Measurements from ENCODE around the gene MYH11.
"Not testable (repeated sequence)": the region's sequence is repeated elsewhere in the genome, so short reads cannot be mapped to it uniquely, and the experiment has no call there.

MYH11 gene

DNA sequence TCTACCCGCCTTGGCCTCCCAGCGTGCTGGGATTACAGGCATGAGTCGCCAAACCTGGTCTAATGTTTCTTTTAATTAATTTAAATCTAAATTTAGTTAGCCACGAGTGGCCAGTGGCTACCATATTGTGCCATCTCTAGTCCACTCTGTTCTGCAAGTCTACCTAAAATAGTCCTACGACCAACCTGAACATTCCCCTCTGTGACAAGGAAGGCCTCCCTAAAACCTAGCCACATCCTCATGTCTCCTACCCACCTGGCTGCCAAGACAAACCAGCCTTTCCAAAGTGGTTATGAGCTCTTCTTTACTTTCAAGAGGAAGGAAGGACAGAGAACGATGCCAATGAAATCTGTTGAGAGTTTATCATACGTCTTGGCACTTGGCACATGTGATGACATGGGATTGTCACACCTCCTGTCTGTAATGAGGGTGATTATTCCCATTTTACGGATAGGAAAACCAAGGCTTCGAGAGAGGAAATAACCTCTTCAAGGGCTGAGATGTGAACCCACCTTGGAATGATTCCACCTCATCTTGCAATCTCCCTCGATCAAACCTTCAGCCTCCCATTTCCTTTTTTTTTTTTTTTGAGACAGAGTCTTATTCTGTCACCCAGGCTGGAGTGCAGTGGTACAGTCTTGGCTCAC lies 19.7 kb downstream of the MYH11 start:
- no peak for DNase-seq

DNA sequence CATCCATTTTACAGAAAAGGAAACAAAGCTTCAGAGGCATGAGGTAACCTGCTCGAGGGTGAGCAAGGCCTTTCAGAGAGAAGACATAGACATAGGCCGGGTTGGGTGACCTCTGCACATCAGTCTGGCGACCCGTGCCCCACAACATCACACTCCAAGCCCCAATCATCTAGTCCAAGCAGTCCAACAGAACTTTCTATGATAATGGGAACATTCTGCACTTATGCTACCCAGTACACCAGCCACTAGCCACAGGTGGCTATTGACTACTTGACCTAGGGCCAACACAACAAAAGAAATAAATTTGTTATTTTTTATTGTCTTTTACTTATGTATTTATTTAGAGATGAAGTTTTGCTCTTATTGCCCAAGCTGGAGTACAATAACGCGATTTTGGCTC lies 20.8 kb downstream of the MYH11 start:
- no peak for DNase-seq

DNA sequence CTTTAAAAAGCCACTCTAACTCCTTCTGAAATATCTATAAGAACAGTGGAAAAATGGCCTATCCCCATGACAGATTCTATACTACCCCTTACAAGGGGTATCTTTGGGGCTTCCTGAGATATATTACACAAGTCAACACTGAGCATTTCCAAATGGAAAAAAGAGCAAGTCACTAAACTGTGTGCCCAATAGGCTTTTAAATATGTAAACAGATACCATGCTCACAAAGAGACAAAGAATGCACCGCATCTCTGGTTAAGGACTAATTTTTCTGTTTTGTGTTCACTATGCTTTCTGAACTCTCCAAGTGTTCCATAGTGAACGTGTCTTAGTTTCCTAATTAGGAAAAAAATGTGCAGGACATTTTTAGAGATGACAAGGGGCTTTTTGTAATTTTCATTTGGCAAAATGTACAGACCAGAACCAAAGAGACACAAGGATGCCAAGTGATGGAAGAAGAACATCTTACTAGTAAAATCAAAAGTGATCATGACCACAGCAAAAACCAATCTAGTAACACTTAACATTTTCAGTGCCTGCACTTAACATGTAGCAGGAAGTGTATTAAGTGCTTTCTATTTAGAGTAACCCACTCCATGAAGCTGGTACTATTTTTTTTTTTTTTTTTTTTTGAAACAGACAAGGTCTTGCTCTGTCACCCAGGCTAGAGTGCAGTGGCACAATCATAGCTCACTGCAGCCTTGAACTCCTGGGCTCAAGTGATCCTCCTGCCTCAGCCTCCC lies 21.5 kb downstream of the MYH11 start:
- no peak for DNase-seq

DNA sequence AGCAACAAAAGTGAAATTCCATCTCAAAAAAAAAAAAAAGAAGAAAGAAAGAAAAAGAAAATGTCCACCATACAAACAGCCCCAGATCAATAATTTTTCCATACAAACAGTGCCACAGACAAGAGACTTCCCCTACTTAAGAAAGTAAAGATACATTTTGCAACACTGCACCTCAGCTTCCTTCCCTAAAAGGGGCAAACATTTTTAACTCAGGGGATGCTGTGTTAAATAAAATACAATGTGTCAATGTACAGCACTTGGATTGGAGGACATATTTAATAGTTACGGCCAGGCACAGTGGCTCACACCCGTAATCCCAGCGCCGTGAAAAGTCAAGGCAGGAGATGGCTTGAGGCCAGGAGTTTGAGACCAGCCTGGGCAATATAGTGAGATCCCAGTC lies 22.3 kb downstream of the MYH11 start:
- peak; percentile 43 for DNase-seq

DNA sequence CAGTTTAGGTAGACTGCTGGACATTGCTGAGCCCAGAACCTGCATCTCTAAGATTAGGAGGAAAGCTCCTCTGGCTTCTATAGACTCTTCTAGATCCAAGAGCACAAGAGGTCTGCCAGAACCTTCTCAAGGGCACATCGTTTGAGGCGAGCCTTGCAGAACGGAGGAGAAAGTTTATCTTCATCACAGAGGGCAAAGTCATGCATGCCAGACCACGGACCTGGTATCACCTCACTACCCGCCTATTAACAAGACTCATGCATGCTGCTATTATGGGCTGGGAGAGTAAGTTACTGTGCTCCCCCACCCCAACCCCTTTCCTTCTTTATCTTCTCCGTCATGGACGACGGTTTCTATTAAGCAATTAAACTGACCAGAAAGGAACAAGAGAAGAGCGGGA lies 23.3 kb downstream of the MYH11 start:
- DNase-seq, result peak; percentile 33

DNA sequence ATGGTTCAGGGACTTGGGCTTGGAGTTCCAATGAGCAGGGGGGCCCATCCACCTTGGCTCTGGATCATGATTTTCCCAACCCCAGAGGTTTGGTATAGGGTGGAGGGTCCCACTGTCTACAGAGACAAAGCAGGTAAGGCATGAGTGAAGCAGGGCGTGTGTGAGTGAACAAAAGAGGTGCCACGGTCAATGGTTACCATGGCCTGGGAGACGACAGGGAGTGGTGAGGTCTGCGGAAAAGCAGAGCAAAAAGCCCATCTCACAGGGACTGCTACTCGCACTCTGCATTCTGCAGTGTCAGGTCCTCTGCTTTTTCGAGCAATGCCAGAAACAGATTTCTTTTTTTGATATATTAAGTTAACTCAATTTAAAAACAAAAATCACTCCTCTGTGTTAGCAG lies 24.6 kb downstream of the MYH11 start:
- DNase-seq, result no peak

DNA sequence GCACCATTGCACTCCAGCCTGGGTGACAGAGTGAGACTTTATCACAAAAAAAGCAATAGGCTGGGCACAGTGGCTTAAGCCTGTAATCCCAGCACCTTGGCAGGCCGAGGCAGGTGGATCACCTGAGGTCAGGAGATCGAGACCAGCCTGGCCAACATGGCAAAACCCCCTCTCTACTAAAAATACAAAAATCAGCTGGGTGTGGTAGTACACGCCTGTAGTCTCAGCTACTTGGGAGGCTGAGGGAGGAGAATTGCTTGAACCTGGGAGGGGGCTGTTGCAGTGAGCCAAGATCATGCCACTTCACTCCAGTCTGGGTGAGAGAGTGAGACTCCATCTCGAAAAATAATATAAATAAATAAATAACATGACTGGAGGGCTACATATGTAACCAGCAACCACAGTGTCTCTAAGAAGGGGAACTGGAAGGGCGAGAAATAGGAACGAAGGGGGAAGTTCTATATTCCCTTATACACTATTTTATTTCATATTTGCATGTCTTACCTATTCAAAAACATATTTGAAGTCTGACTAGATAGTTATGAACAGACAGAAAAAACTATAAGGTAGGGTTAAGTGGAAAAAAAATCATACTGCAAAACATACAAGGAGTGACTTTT lies 25.9 kb downstream of the MYH11 start:
- DNase-seq, result peak; percentile 45

DNA sequence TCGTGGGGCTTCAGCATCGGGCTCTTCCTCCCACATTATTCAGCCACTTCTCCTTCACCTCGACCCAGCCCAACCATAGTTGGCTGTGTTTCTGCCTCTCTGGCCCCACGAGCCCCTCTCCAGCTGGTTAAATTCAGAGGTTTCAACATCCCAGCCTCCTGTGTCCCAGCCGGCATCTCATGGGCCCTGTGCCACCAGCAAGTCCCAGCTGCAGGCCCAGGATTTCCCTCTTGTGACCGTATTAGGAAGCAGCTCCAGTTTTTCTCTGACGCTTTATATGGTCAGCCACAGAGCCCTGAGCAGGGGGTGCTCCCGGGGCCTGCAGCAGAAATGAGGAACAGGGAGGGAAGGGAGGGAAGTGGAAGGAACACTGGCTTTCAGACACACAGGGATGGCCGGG lies 27.4 kb downstream of the MYH11 start:
- no peak for DNase-seq

DNA sequence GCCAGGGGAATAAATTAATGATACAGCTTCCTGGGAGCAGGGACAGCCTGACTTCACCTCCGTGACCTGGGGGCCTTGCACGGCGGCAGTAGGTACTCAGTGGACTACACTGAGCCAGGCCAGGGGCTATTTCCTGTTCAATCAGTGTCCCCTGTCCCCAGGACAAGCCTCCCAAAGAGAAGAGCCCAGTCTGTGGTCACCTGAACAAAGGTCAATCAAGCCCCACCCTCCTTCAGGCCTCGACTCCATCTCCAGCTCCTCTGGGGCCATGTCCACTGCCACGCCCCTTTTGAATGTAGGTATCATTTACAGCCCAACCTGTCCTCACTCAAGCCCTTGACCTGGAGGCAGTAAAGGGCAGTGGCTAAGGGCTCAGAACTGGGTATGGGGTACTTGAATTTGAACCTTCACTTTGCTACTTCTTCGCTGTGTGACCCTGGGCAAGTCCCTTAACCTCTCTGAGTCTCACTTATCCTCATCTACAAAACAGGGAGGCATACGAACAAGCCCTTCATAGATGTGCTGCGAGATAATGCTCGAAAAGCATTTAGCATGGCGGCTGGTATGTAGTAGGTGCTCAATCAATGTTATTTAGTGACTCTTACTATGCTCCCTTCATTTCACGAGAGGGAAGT lies 29.0 kb downstream of the MYH11 start:
- DNase-seq, result no peak

DNA sequence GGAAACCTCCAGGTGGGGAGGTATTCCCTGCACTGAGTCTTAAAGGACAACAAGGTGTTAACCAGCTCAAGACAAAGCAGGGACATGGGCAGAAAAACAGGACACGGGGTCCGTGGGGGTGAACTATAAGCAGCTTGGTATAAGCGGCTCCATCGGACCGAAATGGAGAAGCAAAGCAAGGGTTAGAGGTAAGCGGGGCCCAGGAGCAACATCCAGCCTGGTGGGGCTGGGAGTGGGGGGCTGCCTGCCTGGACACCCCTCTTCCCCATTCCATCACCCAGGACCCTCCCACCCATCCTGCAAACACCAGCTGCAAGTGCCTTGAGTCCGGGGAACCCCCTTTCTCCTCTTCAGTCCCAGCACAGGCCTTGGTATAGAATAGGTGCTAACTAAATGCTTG lies 29.5 kb downstream of the MYH11 start:
- DNase-seq, result no peak

DNA sequence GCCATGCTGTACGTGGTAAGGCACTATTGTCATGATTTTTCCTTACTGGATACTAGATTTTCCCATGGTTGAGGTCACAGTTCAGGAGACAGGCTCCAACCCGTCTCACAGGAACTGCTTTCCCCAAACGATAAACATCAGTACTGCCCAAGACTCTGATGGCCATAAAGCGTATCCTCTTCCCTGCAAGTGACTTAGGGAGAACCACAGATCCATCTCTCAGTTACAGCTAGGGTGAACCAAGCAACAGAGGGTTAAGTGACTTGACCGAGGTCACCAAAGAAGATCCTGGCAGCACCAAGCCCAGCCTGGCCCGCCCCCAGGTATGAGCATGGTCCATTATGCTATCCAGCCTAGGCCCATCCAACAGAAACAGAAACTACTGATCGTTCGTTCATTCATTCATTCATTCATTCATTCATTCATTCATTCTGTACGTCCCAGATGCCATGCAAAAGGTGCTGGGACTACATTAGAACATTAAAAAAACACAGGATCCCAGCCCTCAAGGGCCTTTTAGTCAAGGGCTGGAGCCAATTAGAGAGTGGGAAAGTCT lies 31.0 kb downstream of the MYH11 start:
- no peak for DNase-seq

DNA sequence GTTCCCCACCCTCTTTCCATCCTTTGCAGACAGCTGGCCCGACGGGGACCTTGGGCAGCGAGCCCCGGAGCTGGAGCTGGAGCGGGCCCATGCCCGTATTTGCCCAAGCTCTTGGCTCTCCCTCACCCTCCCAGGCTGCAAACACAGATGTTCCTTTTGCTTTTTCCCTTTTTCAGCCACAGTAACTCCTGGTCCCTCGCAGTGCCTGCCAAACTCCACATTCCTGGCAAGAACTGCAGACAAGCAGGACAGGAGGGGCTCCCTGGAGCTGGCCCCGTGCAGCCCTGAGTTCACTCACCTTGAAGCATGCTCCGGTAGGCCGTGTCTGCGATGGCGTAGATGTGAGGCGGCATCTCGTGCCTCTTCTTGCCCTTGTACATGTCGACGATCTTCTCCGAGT lies 33.9 kb downstream of the MYH11 start:
- no peak for DNase-seq

DNA sequence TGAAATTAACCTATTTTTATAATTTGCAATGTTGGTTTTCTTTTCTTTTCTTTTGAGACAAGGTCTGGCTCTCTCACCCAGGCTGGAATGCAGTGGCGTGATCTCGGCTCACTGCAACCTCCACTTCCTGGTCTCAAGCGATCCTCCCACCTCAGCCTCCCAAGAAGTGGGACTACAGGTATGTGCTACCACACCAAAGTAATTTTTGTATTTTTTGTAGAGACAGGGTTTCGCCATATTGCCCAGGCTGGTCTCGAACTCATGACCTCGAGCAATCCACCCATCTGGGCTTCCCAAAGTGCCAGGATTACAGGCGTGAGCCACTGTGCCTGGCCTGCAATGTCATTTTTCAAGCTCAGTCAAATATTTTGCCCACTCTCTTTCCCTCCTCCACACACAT lies 36.0 kb downstream of the MYH11 start:
- DNase-seq, result no peak

DNA sequence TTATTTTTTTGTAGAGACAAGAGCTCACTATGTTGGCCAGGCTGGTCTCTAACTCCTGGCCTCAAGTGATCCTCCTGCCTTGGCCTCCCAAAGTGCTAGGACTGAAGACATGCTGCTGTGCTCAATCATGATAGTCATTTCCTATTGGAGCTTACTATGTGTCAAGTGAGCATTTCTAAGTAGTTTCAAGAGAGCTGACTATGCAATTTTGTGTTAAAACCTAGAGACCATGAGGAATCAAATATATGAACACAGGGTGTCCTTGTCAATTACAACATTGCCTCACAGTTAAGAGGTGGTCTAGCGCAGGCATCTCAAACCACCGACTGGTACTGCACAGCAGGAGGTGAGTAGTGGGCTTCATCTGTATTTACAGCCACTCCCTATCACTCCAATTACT lies 37.8 kb downstream of the MYH11 start:
- DNase-seq, result no peak

DNA sequence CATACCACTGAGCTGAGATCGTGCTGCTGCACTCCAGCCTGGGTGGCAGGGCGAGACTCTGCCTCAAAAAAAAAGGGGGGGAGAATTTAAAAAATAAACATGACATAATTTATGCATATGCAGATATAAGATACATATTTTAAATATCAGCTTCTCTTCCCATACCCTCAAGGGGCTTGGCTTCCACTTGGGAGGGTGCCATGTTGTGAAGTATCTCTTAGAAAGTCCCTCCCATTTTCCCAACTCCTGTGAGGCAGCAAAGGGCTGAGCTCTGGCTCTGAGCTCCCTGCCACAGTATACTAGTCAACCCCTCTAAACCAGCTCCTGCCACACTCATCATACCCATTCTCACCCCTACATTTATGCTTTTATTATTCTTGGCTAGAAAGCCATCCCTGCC lies 39.4 kb downstream of the MYH11 start:
- no peak for DNase-seq

DNA sequence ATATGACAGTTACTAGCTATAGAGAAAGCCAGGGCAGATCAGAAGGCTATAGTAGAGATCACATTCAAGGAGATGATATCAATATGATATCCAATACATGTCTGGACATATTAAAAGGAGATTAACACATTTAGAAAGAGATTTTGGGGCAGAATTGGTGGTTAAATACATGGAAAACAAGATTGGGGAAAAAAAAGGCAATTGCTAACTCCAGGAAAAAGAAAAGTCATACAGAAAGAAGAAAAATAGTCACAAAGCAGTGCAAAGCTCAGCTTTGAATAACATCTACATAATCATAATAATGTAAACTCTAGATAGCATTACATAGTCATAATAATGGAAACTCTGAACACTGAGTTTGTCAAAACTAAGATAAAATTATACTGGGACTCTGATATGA lies 40.6 kb downstream of the MYH11 start:
- DNase-seq, result no peak

DNA sequence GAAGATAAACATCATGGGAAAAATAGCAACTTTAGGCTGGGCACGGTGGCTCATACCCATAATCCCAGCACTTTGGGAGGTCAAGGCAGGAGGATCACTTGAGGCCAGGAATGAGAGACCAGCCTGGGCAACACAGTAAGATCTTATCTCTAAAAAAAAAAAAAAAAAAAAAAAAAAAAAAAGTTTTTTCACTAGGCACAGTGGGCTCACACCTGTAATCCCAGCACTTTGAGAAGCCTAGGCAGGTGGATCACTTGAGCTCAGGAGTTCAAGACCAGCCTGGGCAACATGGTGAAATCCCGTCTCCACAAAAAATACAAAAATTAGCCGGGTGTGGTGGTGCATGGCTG lies 44.5 kb downstream of the MYH11 start:
- DNase-seq, result not testable (repeated sequence)

DNA sequence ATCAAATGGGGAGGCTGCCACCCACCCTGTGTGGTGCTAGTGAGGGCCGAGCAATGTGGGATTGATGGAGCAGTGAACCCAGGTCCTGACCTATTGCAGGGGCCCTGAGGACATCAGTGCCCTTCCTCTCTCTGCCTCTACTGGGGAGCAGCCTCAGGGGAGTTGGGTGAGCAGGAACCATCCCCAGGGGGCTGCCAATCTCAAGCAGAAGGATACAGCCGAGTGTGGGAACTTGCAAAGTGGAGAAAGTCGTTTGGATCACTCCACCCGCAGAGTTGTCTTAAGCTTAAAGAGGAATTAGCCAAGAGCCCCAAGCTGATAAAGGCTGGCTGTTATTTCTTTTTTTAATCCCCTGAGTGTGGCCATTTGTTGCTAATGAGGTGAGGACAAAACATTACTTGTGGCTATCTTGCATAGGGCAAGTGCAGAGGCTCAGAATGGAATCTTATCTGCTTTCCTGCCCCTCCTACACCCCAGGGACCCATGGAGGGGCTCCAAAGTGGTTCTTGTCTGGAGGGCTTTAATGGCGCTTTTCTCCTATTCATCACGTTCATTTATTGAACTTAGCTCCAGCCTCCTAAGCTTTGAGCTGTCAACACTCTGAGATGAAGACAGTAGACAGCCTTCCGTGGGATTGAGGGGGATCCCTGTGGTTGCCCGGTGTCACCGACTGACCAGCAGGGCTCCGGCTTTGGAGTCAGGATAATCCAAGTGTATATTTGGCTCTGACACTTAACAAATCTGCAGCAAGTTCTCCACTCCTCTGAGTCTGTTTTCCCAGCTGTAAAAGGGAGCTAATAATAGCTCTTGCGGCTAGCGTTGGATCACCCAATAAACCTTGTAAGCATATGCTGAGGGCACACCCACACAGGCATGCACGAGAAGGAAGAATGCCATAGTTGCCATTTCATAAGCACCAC lies 45.1 kb downstream of the MYH11 start:
- DNase-seq, result peak; percentile 82

DNA sequence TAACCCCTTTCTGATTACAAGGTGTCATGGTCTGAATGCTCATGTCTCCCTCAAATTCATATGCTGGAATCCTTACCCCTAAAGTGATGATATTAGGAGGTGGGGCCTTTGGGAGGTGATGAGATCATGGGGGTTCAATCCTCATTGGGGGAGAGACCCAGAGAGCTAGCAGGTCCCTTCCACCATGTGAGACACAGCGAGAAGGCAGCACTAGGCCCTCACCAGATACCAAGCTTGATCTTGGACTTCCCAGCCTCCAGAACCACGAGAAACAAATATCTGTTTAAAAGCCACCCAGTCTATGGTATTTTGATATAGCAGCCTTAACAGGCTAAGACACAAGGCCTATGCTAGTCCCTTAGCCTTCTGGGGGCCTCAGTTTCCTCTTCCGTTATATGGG lies 45.9 kb downstream of the MYH11 start:
- DNase-seq, result no peak

DNA sequence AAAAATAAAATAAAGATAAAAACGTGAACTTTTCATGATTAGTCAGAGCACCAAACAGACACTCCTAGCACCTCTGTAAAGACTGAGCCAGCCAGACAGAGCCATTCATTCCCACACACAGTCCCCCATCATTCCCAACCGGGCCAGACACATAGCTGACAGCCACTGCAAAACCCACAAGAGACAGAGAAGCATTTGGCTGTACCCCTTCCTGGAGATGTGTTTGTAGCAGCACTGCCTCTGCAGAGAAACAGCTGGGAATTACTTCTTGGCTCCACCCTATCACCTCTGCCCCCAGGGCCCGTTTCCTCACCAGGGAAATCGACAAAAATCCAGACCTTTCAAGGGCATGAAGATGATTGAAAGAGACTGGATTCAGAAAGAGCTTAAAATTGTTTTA lies 46.4 kb downstream of the MYH11 start:
- DNase-seq, result no peak

DNA sequence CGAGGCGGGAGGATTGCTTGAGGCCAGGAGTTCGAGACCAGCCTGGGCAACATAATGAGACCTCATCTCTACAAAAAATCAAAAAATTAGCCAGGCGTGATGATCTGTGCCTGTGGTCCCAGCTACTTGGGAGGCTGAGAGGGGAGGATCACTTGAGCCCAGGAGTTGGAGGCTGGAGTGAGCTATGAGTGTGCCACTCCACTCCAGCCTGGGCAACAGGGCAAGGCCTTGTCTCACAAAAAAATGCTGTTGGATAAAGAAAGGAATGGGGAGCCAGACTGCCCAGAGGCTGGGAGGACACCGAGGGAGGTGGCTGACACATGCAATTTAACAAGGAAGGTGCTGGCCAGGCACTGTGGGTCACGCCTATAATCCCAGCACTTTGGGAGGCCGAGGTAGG lies 47.5 kb downstream of the MYH11 start:
- not testable (repeated sequence) for DNase-seq

DNA sequence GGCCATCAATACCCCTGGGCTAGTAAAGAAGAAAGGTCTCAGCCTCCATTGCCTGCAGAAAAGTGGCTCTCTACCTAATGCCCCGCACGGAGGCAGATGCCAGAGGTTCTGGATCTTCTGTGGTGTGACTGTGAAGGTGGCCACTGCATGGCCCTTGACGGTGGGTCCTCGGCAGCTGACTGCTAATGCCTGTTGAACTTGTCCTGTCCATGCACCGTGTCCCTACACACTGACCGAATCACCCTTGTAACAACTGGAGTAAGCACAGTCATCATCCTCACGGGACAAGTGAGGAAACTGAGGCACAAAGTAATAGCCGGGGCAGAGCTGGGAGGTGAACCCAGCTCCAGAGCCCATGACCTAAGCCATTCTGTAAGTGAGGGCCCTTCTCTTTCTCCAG lies 48.8 kb downstream of the MYH11 start:
- DNase-seq, result no peak

DNA sequence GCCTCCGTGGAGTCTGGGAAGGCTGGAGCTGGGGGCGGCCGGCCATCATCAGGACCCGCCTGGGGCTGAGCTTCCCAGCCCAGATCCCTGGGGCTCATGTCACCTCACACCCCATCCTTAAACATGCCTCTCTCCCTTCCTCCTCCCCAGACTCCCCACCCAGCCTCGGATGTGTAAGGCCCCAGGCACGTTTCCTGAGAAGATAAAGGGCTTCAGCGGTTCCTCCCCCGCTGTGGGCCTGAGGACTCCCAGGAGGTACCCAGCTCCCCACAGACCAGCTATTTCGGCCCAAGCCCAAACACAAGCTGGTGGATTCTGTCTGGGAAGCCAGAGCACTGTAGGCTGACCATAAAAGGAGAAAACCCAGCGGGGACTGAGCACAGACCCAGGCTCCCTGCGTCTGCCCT lies 49.2 kb downstream of the MYH11 start:
- DNase-seq, result peak; percentile 73

Data from hematopoietic multipotent progenitor cell treated with erythropoietin and hydrocortisone succinate and interleukin-3 and kit ligand, for 4 days (in vitro differentiated cells).